ENCODE measurements around the gene TMEM217.

Gene TMEM217

DNA sequence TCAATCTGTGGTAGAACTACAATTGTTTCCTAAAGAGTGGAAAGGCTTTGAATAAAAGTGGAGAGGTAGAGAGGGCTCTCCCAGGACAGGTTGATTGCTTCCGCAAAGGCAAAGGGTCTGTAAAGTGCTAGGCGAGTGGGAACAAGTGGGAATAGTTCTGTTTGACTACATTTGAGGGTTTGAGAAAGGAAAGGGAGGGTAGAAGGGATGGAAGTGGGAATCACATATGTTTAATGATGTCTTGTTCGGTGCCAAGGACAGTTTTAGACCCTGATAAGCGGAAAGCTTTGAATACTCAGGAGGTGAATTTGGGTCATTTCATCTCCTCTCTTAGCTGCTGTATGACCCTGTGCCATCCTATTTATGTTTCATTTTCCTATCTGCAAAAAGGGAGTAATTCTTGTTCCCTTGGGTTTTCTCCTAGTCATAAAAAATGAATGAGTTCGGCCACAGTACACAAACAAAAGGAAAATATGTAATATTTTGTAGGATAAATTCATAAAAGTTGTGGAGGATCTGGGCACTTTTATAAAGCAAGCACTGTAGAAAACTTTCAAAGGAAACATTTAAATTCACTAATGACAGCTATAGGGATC is 89.7 kb downstream of the TMEM217 start:
- DNase-seq (ENCODE audit: low spot score): no peak

DNA sequence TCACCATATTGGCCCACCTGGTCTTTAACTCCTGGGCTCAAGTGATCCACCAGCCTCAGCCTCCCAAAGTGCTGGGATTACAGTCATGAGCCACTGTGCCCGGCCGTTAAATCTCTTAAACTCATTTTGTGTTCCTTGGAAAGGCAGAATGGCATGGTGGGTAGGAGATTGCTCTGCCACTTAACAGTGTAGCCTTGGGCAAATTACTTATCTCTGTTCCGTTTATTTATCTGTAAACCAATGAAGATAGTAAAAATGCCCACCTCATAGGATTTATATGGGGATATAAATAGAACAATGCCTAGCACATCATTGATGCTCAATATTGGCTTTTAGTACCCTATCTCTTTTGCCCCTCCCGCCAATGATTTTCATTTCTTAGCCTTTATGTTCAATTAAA is 95.2 kb downstream of the TMEM217 start:
- DNase-seq (ENCODE audit: low spot score): no peak
